Stimulated activated CD4-positive, alpha-beta T cell treated with anti-CD3 and anti-CD28 coated beads, Interleukin-2, amount 100 ng/mL, for 48 hours (primary cell): ENCODE measurements around the gene HSPB8.
"Not testable (repeated sequence)": the region's sequence is repeated elsewhere in the genome, so short reads cannot be mapped to it uniquely, and the experiment has no call there.

Experiments
- DNase-seq, 2 donors: peaks; one replicate each; pipeline ENCODE4 v3.0.0-alpha.2; 2020

The HSPB8 gene

DNA sequence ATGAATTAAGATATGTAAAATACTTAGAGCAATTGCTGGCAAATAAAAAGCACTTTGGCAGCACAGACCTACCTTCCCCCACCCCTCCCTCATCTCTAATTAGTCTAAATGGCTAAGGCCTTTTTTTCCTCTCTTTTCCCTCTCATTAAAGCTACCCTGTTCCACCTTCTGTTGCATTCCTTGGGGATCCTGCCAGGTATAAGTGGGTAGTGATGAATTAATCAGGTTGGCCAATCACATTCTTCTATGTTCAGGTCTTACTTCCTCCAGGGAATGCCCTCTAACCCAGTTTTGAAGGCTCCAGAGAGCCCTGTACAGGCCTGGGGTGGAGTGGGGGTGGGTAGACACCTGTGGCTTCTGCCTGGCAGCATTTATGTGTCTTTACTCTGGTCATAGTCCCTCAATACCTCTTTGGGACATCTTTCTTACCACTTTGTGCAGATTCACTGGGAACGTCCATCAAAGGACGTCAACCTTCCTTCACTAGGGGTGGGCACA lies 28.4 kb downstream of the HSPB8 start:
- no peak for DNase-seq

DNA sequence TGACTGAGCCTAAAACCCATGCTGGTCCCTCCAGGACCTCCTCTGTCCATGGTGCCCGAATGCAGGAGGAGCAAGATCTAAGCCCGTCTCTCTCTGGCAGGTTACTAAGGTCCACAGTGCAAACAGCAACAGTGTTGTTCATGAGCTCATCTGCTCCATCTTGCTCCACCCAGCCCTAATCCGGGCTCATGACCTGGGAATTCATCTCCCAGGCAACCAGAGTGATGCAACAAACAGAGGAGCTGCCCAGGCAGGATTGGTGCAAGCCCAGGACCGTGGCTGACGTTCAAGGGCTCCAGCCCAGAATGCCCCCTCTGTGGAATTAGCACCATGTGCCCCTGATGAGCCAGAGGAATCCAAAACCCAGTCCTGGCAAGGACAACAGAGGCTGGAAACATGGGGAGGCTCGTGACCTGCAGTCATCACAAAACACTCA lies 29.9 kb downstream of the HSPB8 start:
- DNase-seq = no peak

- no peak for DNase-seq
Observed at GRCh38 chr12:119211884-119212283, 33.2 kb downstream of the HSPB8 start.

DNA sequence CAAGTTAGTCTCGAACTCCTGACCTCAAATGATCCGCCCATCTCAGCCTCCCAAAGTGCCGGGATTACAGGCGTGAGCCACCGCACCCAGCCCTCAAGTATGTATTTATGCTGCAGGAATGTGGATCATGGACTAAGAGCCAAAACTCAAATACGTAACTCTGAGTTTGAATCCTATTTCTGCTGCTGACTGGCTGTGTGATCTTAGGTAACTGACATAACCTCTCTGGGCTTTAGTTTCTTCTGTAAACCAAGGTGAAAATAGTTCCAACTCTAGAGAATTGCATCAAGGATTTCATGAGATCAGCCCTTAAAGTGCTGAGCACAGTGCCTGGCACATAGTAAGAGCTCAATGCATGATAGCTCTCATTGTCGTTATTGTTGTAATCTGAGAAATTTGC lies 37.4 kb downstream of the HSPB8 start:
- DNase-seq = no peak

GRCh38 chr12:119218875-119219274 lies 40.1 kb downstream of the HSPB8 start:
- DNase-seq = not testable (repeated sequence)

GRCh38 chr12:119222222-119222951 lies 43.7 kb downstream of the HSPB8 start:
- no peak for DNase-seq

DNA sequence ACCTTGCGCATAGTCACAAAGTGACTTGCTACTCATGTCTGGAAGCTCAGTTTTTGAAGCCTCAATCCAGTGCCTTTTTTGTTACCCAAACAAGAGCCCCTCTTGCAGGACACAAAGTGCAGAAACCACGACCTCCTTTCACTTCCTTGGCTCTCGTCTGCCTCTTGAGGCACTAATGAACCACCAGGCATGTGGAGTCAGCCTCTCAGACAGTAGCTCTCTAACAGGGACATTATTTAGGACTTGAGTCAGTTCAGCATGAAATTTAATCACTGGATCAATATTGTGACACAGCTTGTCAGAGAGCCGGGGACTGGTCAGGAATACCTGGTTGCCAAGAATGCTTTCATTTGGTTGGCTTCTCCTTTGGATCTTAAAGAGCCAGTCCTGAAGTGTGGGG lies 46.7 kb downstream of the HSPB8 start:
- no peak for DNase-seq

DNA sequence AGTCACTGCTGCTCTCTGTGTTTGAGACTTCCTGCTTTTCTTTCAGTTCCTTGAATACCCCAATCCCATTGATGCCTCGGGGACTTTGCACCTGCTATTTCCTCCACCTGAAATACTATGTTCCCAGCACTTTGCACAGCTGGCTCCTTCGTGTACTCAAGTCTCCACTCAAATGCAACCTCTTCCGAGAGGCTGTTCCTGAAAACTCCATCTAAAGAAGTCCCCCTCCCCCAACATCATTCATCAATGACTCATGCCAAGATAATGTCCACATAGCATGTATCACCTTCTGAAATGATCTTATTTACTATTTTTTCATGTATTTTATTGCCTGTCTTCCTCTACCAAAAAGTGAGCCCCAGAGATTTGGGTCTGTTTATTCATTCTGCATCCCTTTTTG lies 48.6 kb downstream of the HSPB8 start:
- no peak for DNase-seq

DNA sequence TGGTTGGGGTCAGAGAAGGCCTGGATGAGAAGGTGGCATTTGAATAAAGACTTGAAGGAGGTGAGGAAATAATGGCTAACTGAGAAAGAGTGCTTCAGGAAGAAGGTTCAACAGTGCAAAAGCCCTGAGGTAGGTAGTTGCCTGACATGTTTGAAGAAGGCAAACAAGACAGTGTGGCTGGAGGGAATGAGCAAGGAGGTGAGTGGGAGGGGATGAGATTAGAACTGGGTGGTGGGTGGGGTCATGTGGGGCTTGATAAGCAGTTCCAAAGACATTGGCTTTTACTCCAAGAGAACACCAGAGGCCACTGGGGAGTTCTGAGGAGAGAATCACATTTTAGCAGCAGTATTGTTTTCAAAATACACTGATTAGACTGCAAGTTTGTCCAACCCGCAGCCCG lies 50.5 kb downstream of the HSPB8 start:
- no peak for DNase-seq

- DNase-seq = no peak
Observed at GRCh38 chr12:119229837-119230236, 51.1 kb downstream of the HSPB8 start.

- no peak for DNase-seq
Observed at GRCh38 chr12:119230807-119231206, 52.1 kb downstream of the HSPB8 start.

GRCh38 chr12:119231774-119232173 lies 53.0 kb downstream of the HSPB8 start:
- DNase-seq = no peak

DNA sequence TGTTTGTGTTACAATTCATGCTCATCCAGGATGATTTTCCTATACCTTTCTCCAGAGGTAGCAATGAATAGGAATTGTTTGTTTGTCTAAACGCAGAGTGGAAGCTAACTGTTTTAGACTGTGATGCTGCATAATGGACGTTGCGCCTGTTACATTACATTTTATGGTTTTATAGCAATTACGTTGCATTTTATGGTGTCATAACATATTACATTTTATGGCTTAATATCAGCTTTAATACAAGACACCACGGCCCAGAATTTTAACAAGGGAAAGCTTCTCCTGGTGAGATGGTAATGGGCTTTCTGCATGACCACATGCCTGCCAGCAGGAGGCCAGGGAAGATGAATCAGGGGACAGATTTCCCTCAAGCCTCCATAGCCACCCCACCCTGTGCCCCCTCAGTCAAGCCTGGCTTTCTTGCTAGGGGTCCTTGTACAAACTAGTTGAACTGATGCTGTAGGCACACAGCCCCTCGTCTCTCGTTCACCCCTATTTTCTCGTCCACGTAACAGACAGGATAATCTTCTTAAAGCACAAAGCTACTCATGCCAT lies 56.5 kb downstream of the HSPB8 start:
- no peak for DNase-seq

DNA sequence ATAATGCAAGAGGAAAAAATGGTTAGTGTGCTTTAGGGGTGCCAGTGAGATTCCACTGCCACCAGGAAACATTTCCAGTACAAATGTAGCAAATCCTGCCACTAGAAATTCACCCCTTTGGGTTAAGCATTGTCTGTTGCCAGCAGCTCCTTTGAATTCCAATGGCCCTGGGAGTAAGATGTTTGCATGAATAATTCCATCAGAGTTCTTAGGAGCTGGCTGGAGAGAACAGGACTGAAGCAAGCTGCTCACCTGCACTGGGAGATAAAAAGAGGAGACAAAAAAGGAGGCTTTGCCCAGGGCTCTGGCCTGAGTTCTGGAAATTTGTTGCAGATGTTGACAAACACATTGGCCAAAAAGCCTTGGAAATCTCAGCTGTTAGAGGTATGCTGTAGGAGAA lies 57.6 kb downstream of the HSPB8 start:
- no peak for DNase-seq

DNA sequence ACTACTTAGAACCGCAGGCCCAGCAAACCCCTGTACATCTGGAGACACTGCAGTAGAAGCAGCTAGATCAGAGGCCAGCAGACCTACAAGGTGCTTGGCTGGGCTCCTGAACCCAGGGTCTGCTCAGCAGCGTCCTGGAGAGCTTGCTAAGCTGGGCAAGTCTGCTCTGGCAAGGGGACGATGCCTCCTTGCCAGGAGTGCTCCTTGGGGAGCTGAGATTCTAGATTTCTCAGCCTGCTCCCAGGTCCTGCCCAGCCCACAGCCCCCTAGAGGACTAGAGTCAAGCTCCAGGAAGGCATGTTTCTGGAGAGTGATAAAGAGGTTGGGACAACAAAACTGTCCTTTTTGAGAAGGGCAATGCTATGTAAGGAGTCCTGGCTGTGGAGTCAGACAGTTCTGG lies 60.3 kb downstream of the HSPB8 start:
- DNase-seq = no peak

DNA sequence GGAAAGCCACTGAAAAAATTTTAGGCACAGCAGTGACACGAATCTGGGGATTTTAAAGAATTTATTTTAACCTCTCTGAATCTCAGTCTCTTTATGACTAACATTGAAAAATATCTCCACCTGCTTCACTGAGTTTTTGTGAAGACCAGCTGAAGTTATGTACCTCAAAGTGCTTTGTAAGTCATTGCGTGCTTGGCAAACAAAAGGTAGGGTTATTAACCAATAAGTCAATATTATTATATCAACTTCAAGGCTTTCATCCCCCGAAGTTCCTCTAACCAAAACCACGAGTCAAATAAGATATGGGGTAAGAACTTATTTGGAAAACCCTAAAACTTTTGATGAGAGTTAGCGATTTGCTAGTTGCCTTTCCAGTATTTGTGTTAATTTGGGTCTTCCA lies 62.3 kb downstream of the HSPB8 start:
- no peak for DNase-seq

- DNase-seq = no peak
Observed at GRCh38 chr12:119241580-119242169, 62.9 kb downstream of the HSPB8 start.
